ENCODE data around the gene MIR17HG.

GRCh38 chr13:91372911-91373310 lies 25.4 kb downstream of the MIR17HG start:
- no peak for TF ChIP-seq CTCF (conservative IDR thresholded peaks at IDR 0.05 in 1 of 2, IDR thresholded peaks at IDR 0.05 in 1 of 2; ENCODE audit: low read depth in 1 of 2, low read length in 2 of 2)
- no peak for TF ChIP-seq EZH2 (IDR thresholded peaks at IDR 0.05; ENCODE audit: low read length, missing control alignments)

Data from fibroblast of lung (primary cell).